Activated B cell treated with CpG ODN at 0.5 μM for 24 hours (primary cell): ENCODE results near the gene PTRH1. TPM values are rescaled to one million over a fixed set of nuclear protein-coding genes. Genes with fewer than 3 reads are reported as not detected.

Source experiments
- ATAC-seq: fragments of 200-7000 bp; cut with Tn5 transposase; one replicate; pipeline ENCODE4 v1.10.0; 2021; ENCODE audit warnings: low read depth, mild to moderate bottlenecking, moderate library complexity
- CTCF ChIA-PET: fragments of 350-600 bp; sonication (Branson Sonifier 250); formaldehyde crosslinking; loops from one replicate; lab custom pipeline; 2021; ENCODE audit warnings: antibody characterized with exemption; lab: Charles Lee
- POLR2A ChIA-PET: fragments of 350-600 bp; sonication (Branson Sonifier 250); formaldehyde crosslinking; loops from one replicate; lab custom pipeline; 2021; ENCODE audit warnings: antibody characterized with exemption; lab: Charles Lee
- DNase-seq: peaks from one replicate; pipeline ENCODE4 v3.0.0; 2022
- H3K27ac Mint-ChIP-seq: one replicate; pipeline ENCODE4 v1.8.0; 2020; ENCODE audit warnings: mixed read lengths
- H3K27me3 Mint-ChIP-seq: one replicate; pipeline ENCODE4 v1.8.0; 2021; ENCODE audit warnings: mixed read lengths
- H3K36me3 Mint-ChIP-seq: one replicate; pipeline ENCODE4 v1.8.0; 2021; ENCODE audit warnings: low read depth, mixed read lengths
- H3K4me1 Mint-ChIP-seq: one replicate; pipeline ENCODE4 v1.8.0; 2021; ENCODE audit warnings: mixed read lengths
- H3K4me3 Mint-ChIP-seq: one replicate; pipeline ENCODE4 v1.8.0; 2020; ENCODE audit warnings: mild to moderate bottlenecking, mixed read lengths
- H3K9me3 Mint-ChIP-seq: one replicate; pipeline ENCODE4 v1.8.0; 2020; ENCODE audit warnings: mixed read lengths
- CTCF ChIP-seq: fragments of 200-600 bp; IDR thresholded peaks from one replicate; pipeline ENCODE4 v1.8.0; 2022; ENCODE audit warnings: antibody characterized with exemption, mild to moderate bottlenecking
- intact Hi-C: fragments of 100-400 bp; cut with micrococcal nuclease; formaldehyde crosslinking; loops from one replicate; pipeline ENCODE4 v1.15.1; 2024
- total RNA-seq: library from RNA; stranded (reverse); gene quantifications from 2 replicates; pipeline ENCODE4 v1.2.3, GENCODE V29; 2022

Gene PTRH1
- total RNA-seq, 1 donor from 2014 or later, result 12.7 TPM

- ChIA-PET POLR2A (interaction anchor here (0.6 to 1.4 kb wide), 8 partner anchors 8 to 1000 kb away, joined by 3 to 13 read pairs (median 4); partner anchors contain the start of genes CFAP157, LRSAM1, RPL12 and TOR2A), CTCF (interaction anchor here (1.1 to 2.0 kb wide), 3 partner anchors 20 to 155 kb away, joined by 3 to 9 read pairs (median 5); partner anchors contain the start of gene TOR2A)
- ATAC-seq, result no peak
- H3K4me3 Mint-ChIP-seq, result peak overlapping the region; percentile 100
- peak overlapping the region; percentile 92 for H3K27ac Mint-ChIP-seq
- intact Hi-C loops, result loop anchor here (1.0 to 2.0 kb wide), 7 partner anchors 16 to 264 kb away; partner anchors contain the start of genes LRSAM1, RPL12, ST6GALNAC4 and STXBP1
- H3K27me3 Mint-ChIP-seq, result no peaks in the 10 kb centered on the region
- no peak for TF ChIP-seq CTCF
- no peaks in the 10 kb centered on the region for H3K9me3 Mint-ChIP-seq
- H3K36me3 Mint-ChIP-seq, result peaks cover 3% of the 10 kb centered on the region
- peaks cover 19% of the 10 kb centered on the region for H3K4me1 Mint-ChIP-seq
- peak; percentile 29 for DNase-seq
These were observed 453 bp downstream of the PTRH1 start for GRCh38 chr9:127714951-127715469.

GRCh38 chr9:127714020-127714750 lies 1.3 kb downstream of the PTRH1 start:
- no peak for DNase-seq
- Mint-ChIP-seq H3K9me3 (no peaks in the 10 kb centered on the region), H3K4me3 (peak overlapping the region; percentile 74), H3K27me3 (no peaks in the 10 kb centered on the region), H3K4me1 (peaks cover 18% of the 10 kb centered on the region), H3K27ac (no peak overlapping the region), H3K36me3 (peaks cover 3% of the 10 kb centered on the region)
- intact Hi-C loops, result loop anchor here (2.0 kb wide), 1 partner anchor 263 kb away; the partner anchor contains the start of genes LRSAM1 and RPL12
- TF ChIP-seq CTCF, result no peak
- no peak for ATAC-seq
- ChIA-PET POLR2A (interaction anchor here (0.6 kb wide), 1 partner anchor 999 kb away, joined by 5 read pairs; no protein-coding TSS in a partner anchor), CTCF (interaction anchor here (1.5 to 2.0 kb wide), 2 partner anchors 21 to 156 kb away, joined by 3 to 9 read pairs; partner anchors contain the start of gene TOR2A)

GRCh38 chr9:127712867-127713266 lies 2.6 kb downstream of the PTRH1 start:
- DNase-seq (no peak), ATAC-seq (no peak)
- Mint-ChIP-seq H3K4me3 (no peak overlapping the region), H3K27me3 (no peaks in the 10 kb centered on the region), H3K36me3 (peaks cover 3% of the 10 kb centered on the region), H3K9me3 (peaks cover 2% of the 10 kb centered on the region), H3K27ac (no peak overlapping the region), H3K4me1 (peaks cover 18% of the 10 kb centered on the region)
- ChIA-PET CTCF (no interaction called here), POLR2A (interaction anchor here (0.5 kb wide), 1 partner anchor 111 kb away, joined by 7 read pairs; no protein-coding TSS in a partner anchor)
- no peak for TF ChIP-seq CTCF
- intact Hi-C loops, result no loop called here

- no peak for ATAC-seq
- H3K27ac Mint-ChIP-seq, result no peak overlapping the region
- no peak for DNase-seq
- peaks cover 3% of the 10 kb centered on the region for H3K36me3 Mint-ChIP-seq
- peaks cover 2% of the 10 kb centered on the region for H3K9me3 Mint-ChIP-seq
- intact Hi-C loops, result no loop called here
- H3K4me3 Mint-ChIP-seq, result no peak overlapping the region
- ChIA-PET POLR2A (no interaction called here), CTCF (no interaction called here)
- H3K27me3 Mint-ChIP-seq, result no peaks in the 10 kb centered on the region
- no peak for TF ChIP-seq CTCF
- peaks cover 22% of the 10 kb centered on the region for H3K4me1 Mint-ChIP-seq
These were observed 3.1 kb downstream of the PTRH1 start for GRCh38 chr9:127712371-127712770.

- Mint-ChIP-seq H3K9me3 (peaks cover 2% of the 10 kb centered on the region), H3K27me3 (no peaks in the 10 kb centered on the region), H3K4me1 (peaks cover 22% of the 10 kb centered on the region), H3K27ac (no peak overlapping the region), H3K36me3 (peaks cover 3% of the 10 kb centered on the region), H3K4me3 (no peak overlapping the region)
- ChIA-PET POLR2A (no interaction called here), CTCF (interaction anchor here (1.1 kb wide), 1 partner anchor 23 kb away, joined by 5 read pairs; the partner anchor contains the start of gene TOR2A)
- TF ChIP-seq CTCF, result no peak
- no peak for DNase-seq
- intact Hi-C loops, result no loop called here
- ATAC-seq, result no peak
These were observed 3.6 kb downstream of the PTRH1 start for GRCh38 chr9:127711831-127712274.
